Pancreas (tissue), 10 donors: ENCODE data around the gene EPHA6. TPM values are rescaled to one million over a fixed set of nuclear protein-coding genes. Genes with fewer than 3 reads are reported as not detected.

ENCODE experiments used
- ATAC-seq, 4 donors: fragments of 200-7000 bp; cut with Tn5 transposase; one replicate each; pipeline versions ENCODE4 v1.8.0 to v1.9.1; 2020; ENCODE audit warnings: mild to moderate bottlenecking in 4 of 4, moderate library complexity in 4 of 4
- DNase-seq, 6 donors: peaks; one replicate each; pipeline ENCODE4 v3.0.0-alpha.2; 2020
- FAIRE-seq: peaks from 2 replicates; lab custom pipeline; 2012; peaks lifted over from hg19 to GRCh38; lab: Jason Lieb, UNC
- H3K27ac ChIP-seq, 4 donors: fragments of 200-600 bp; sonication (generic); 1 replicate in 3 of 4; 2 replicates in 1 of 4; pipeline versions ENCODE4 v1.5.0 to v1.8.0; 2020
- H3K27me3 ChIP-seq, 4 donors: fragments of 200-600 bp; one replicate each; pipeline ENCODE4 v1.8.0; 2021
- H3K36me3 ChIP-seq, 3 donors: fragments of 200-600 bp; sonication (generic) in 1 of 3; one replicate each; pipeline versions ENCODE4 v1.5.0 to v1.8.0; 2020 to 2021
- H3K4me1 ChIP-seq, 3 donors: fragments of 200-600 bp; one replicate each; pipeline ENCODE4 v1.8.0; 2021
- H3K4me3 ChIP-seq, 4 donors: fragments of 200-600 bp; sonication (generic) in 2 of 4; one replicate each; pipeline versions ENCODE4 v1.5.0 to v1.8.0; 2020 to 2021
- H3K9me3 ChIP-seq, 4 donors: fragments of 200-600 bp; one replicate each; pipeline ENCODE4 v1.8.0; 2021
- CTCF ChIP-seq, 4 donors: fragments of 200-600 bp; sonication (generic) in 3 of 4; IDR thresholded peaks; one replicate each; pipeline versions ENCODE4 v1.5.0 to v1.8.0; 2021; ENCODE audit warnings: antibody characterized with exemption in 4 of 4
- WGBS, 2 donors: extraction: QIAGEN DNeasy Blood & Tissue Kit; methylation state at CpG; one replicate each; pipeline ENCODE4 v1.1.7; 2013; 5-methylcytosine and 5-hydroxymethylcytosine counted together
- intact Hi-C, 3 donors: fragments of 100-400 bp; cut with DNase I; formaldehyde crosslinking; loops; one replicate each; pipeline versions ENCODE4 v1.11.1 to v1.14.2; 2022
- polyA plus RNA-seq, 2 donors: library from polyadenylated mRNA; stranded (reverse); fragments of 200-250 nt; gene quantifications; one replicate each; pipeline ENCODE4 v1.2.3, GENCODE V29; 2013
- total RNA-seq, 6 donors: library from RNA; stranded (reverse); fragmentation: NEBNext Ultra II Directional in 4 of 6; extraction: Animal tissue kit (Norgen Biotek cat#: 25700) in 4 of 6; gene quantifications; one replicate each; pipeline versions ENCODE4 v1.2.1 to v1.2.4, GENCODE V29; 2021 to 2023
- donor health status: healthy with polysubstance abuse.
- donor health status: DM: no; HTN: no; CAD: no; lungs with moderate emphysema.
- donor health status: DM: no; HTN: no; CAD: no.
- donor health status: control.
- donor health status: control.
- donor health status: Bipolar disorder and iron deficiency.
- donor health status: DM: yes; HTN: yes; CAD: no.
- donor health status: DM: no; HTN: no; CAD: no.
- donor health status: DM: no; HTN: no; CAD: no.
- donor health status: DM: yes; HTN: yes; CAD: no.

EPHA6 gene
- total and polyA plus RNA-seq, 8 donors, result 0.15 to 1.1 (median 0.57) TPM

GRCh38 chr3:96860882-96861281 is 46.5 kb downstream of the EPHA6 start:
- DNase-seq (no peak), ATAC-seq (no peak), FAIRE-seq (no peak)
- intact Hi-C loops, result no loop called here
- no peaks in the 10 kb centered on the region for H3K27me3 ChIP-seq
- TF ChIP-seq CTCF (IDR thresholded peaks at IDR 0.05), result no peak
- no peaks in the 10 kb centered on the region for H3K36me3 ChIP-seq
- H3K27ac ChIP-seq, result no peak overlapping the region
- no peak overlapping the region for H3K4me3 ChIP-seq
- no peaks in the 10 kb centered on the region for H3K9me3 ChIP-seq
- H3K4me1 ChIP-seq, result no peaks in the 10 kb centered on the region
- WGBS, 2 donors, result 22 to 26% methylated on average over 1 of the region's 1 CpG

GRCh38 chr3:96863129-96863740 is 48.8 kb downstream of the EPHA6 start:
- intact Hi-C loops, result no loop called here
- DNase-seq, result peak in 1 of 6 donors; percentile 17
- Histone ChIP-seq H3K9me3 (no peaks in the 10 kb centered on the region), H3K4me3 (no peak overlapping the region), H3K27ac (no peak overlapping the region), H3K27me3 (no peaks in the 10 kb centered on the region), H3K4me1 (no peaks in the 10 kb centered on the region), H3K36me3 (no peaks in the 10 kb centered on the region)
- 3 to 4% methylated on average over 1 of the region's 1 CpG for WGBS, 2 donors
- peak; percentile 18 to 41 (median 36) for TF ChIP-seq CTCF (IDR thresholded peaks at IDR 0.05)
- no peak for FAIRE-seq
- ATAC-seq, result peak in 2 of 4 donors; percentile 53 to 63

- no peak for TF ChIP-seq CTCF (IDR thresholded peaks at IDR 0.05)
- H3K9me3 ChIP-seq, result no peaks in the 10 kb centered on the region
- WGBS, 2 donors, result 44 to 56% methylated on average over 2 of the region's 2 CpGs
- DNase-seq (no peak), ATAC-seq (no peak), FAIRE-seq (no peak)
- no peak overlapping the region for H3K4me3 ChIP-seq
- no peaks in the 10 kb centered on the region for H3K36me3 ChIP-seq
- no peaks in the 10 kb centered on the region for H3K4me1 ChIP-seq
- H3K27me3 ChIP-seq, result no peaks in the 10 kb centered on the region
- intact Hi-C loops, result no loop called here
- H3K27ac ChIP-seq, result no peak overlapping the region
These were observed 51.2 kb downstream of the EPHA6 start for GRCh38 chr3:96865605-96866004.

GRCh38 chr3:96869316-96869715 is 54.9 kb downstream of the EPHA6 start:
- TF ChIP-seq CTCF (IDR thresholded peaks at IDR 0.05), result no peak
- H3K27ac ChIP-seq, result no peak overlapping the region
- DNase-seq (no peak), FAIRE-seq (no peak), ATAC-seq (no peak)
- WGBS, 2 donors, result 57 to 68% methylated on average over 2 of the region's 2 CpGs
- H3K4me3 ChIP-seq, result no peak overlapping the region
- intact Hi-C loops, result no loop called here
- H3K27me3 ChIP-seq, result no peaks in the 10 kb centered on the region
- no peaks in the 10 kb centered on the region for H3K4me1 ChIP-seq
- H3K9me3 ChIP-seq, result no peaks in the 10 kb centered on the region
- no peaks in the 10 kb centered on the region for H3K36me3 ChIP-seq

GRCh38 chr3:96877510-96877909 is 63.1 kb downstream of the EPHA6 start:
- Histone ChIP-seq H3K36me3 (no peaks in the 10 kb centered on the region), H3K4me3 (no peak overlapping the region), H3K4me1 (no peaks in the 10 kb centered on the region), H3K9me3 (no peaks in the 10 kb centered on the region), H3K27me3 (no peaks in the 10 kb centered on the region), H3K27ac (no peak overlapping the region)
- 82 to 90% methylated on average over 4 of the region's 4 CpGs for WGBS, 2 donors
- DNase-seq (no peak), FAIRE-seq (no peak), ATAC-seq (no peak)
- no peak for TF ChIP-seq CTCF (IDR thresholded peaks at IDR 0.05)
- intact Hi-C loops, result no loop called here
